Measurements from ENCODE around the gene CTNNB1.

Gene CTNNB1

GRCh38 chr3:41164777-41165176, 34.5 kb upstream of the CTNNB1 start:
- DNase-seq (ENCODE audit: low spot score), result no peak
- no peak for TF ChIP-seq CTCF (IDR thresholded peaks at IDR 0.05; ENCODE audit: extremely low read depth, missing control alignments)

DNA sequence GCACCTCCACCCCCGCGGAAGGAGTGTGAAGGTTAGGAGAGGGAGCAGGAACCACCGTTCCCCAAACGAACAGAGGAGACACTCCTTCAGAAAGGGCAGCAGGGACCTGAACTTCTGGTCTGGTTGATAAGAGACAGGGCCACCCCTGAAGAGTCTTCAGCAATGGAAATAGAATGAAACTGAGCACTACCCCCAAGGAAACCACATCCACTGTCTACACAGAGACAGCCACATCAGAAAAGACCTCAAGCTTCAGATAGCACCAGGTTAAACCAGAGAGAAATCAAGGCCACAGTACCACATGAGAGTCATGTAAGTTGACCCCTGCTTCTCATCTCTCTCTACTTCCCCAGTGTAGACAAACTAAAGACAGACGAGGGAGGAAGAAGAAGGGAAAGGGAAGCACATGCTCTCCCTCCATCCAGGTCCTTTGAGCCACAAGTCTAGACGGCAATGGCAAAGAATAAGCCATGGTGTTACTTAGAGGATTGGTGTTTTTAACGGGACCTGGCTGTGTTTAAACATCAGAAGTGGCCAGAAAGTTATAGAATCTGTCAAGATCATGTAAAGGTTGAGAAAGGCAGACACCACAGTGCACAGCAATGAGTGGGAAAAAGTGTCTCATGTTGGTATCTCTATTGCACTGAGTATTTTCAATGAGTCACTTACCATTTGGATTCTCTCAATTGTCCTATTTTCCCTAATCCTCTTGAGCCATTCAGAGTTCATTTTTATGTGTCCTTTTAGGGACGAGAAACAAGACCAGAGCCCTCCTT, 31.4 kb upstream of the CTNNB1 start:
- DNase-seq (ENCODE audit: low spot score), result no peak
- no peak for TF ChIP-seq CTCF (IDR thresholded peaks at IDR 0.05; ENCODE audit: extremely low read depth, missing control alignments)

GRCh38 chr3:41169023-41169422, 30.3 kb upstream of the CTNNB1 start:
- DNase-seq (ENCODE audit: low spot score), result no peak

GRCh38 chr3:41173926-41174885, 25.1 kb upstream of the CTNNB1 start:
- no peak for DNase-seq (ENCODE audit: low spot score)

More at GRCh38 chr3:41169023-41169422, 30.3 kb upstream of the CTNNB1 start:
- TF ChIP-seq CTCF (IDR thresholded peaks at IDR 0.05; ENCODE audit: extremely low read depth, missing control alignments), result no peak

DNA sequence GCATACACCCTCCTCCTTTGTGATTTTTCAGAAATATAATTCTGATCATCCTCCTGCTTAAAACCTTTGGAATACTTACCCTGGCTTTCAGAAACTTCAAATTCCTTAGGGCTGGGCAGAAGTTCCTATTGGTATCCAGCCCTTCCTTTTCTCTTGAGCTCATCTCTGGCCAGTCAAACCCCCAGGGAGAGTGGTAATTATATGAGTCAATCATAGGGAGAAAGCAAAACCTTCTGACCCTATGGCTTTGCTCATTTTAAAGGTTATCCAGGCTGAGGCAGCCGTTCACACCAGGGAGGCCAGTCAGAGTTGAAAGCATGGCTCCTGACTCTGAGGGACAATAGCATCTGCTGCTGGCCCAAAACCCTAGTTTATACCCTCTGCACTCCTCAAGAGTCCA, 23.9 kb upstream of the CTNNB1 start:
- DNase-seq (ENCODE audit: low spot score), result no peak
- no peak for TF ChIP-seq CTCF (IDR thresholded peaks at IDR 0.05; ENCODE audit: extremely low read depth, missing control alignments)

More at GRCh38 chr3:41173926-41174885, 25.1 kb upstream of the CTNNB1 start:
- TF ChIP-seq CTCF (IDR thresholded peaks at IDR 0.05; ENCODE audit: extremely low read depth, missing control alignments), result no peak

DNA sequence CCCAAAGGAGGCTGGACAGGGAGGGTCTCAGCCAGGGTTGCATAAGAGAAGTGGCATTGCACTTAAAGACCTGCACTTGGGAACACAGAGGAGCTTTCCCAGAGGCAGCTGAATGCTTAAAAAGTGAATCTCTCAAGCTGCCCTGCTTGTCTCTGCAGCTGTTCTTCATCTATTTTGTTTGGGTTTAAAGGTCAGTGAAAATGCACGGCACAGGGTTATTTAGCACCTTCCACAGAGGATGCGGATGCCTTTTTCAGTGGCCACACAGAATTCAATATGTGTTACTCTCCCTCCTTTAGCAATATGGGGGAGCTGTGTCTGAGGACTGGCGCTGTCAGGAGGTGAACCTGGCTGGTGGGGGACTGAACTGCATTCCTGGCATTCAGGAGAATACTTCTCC, 22.7 kb upstream of the CTNNB1 start:
- no peak for DNase-seq (ENCODE audit: low spot score)
- TF ChIP-seq CTCF (IDR thresholded peaks at IDR 0.05; ENCODE audit: extremely low read depth, missing control alignments), result no peak

DNA sequence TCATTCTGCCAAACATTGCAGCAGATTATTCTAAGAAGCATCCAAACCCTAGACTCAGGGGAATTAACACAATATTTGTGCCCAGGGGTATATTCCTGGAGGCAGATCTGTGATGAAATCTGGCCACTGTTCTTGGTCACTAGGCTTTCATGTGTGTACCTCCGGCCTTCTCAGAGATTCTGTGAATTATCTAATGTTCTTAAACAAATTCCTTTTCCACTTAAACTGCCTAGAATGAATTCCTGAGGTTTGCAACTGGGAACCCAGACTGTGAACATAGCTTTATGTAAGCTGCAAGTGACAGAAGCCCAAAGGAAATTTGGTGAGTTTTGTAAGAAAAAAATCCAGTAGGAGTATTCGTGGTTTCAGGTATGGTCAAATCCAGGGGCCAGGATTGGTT, 20.7 kb upstream of the CTNNB1 start:
- no peak for TF ChIP-seq CTCF (IDR thresholded peaks at IDR 0.05; ENCODE audit: extremely low read depth, missing control alignments)
- no peak for DNase-seq (ENCODE audit: low spot score)

Measured in GM20000 (cell line).